ENCODE data around the gene GFI1. TPM values are rescaled to one million over a fixed set of nuclear protein-coding genes. Genes with fewer than 3 reads are reported as not detected.
"Not testable (repeated sequence)": the region's sequence is repeated elsewhere in the genome, so short reads cannot be mapped to it uniquely, and the experiment has no call there.

The GFI1 gene
- polyA plus RNA-seq, 1 of the 3 experiments (the other 2 are of a cell fraction) = 0.18 TPM

- DNase-seq = no peak
These were observed 40.9 kb upstream of the GFI1 start for GRCh38 chr1:92527670-92528069.

GRCh38 chr1:92524944-92525590 lies 38.3 kb upstream of the GFI1 start:
- H3K4me3 ChIP-seq (ENCODE audit: low read depth in 2 of 2, low read length in 1 of 2); H3K79me2 ChIP-seq (ENCODE audit: insufficient read depth); H3K36me3 ChIP-seq (replicated peaks in 1 of 2; ENCODE audit: control insufficient read depth in 1 of 2, insufficient read depth in 2 of 2, low read length in 1 of 2); H3F3A ChIP-seq (replicated peaks; ENCODE audit: insufficient read depth); DNase-seq; H3K27me3 ChIP-seq (ENCODE audit: insufficient read depth); H3K9ac ChIP-seq; POLR2A ChIA-PET; H3K4me2 ChIP-seq; H3K9me2 ChIP-seq; H3K27ac ChIP-seq (ENCODE audit: low read depth in 2 of 2, low read length in 1 of 2); H3K4me1 ChIP-seq (ENCODE audit: control insufficient read depth in 1 of 2, insufficient read depth in 2 of 2, low read depth in 1 of 2, low read length in 1 of 2); H3K9me3 ChIP-seq; H4K20me1 ChIP-seq (ENCODE audit: insufficient read depth); H2AFZ ChIP-seq (ENCODE audit: low read depth): not testable (repeated sequence)
- CTCF ChIA-PET = interaction anchor here (1.4 kb wide), 1 partner anchor 18 kb away, joined by 3 read pairs; no protein-coding TSS in a partner anchor
- WGBS (ENCODE audit: low lambda C conversion rate) = 95% methylated on average over 9 of the region's 9 CpGs

More at GRCh38 chr1:92527670-92528069, 40.9 kb upstream of the GFI1 start:
- H2AFZ ChIP-seq (ENCODE audit: low read depth) = no peak overlapping the region
- no peaks in the 10 kb centered on the region for H4K20me1 ChIP-seq (ENCODE audit: insufficient read depth)
- no peaks in the 10 kb centered on the region for H3K4me1 ChIP-seq (ENCODE audit: control insufficient read depth in 1 of 2, insufficient read depth in 2 of 2, low read depth in 1 of 2, low read length in 1 of 2)
- no peak overlapping the region for H3K4me2 ChIP-seq
- no peak overlapping the region for H3K9ac ChIP-seq
- no peaks in the 10 kb centered on the region for H3K79me2 ChIP-seq (ENCODE audit: insufficient read depth)
- H3K9me2 ChIP-seq = no peaks in the 10 kb centered on the region
- no peaks in the 10 kb centered on the region for H3K9me3 ChIP-seq
- TF ChIP-seq, protein P1, sequence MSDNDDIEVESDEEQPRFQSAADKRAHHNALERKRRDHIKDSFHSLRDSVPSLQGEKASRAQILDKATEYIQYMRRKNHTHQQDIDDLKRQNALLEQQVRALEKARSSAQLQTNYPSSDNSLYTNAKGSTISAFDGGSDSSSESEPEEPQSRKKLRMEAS (IDR thresholded peaks at IDR 0.05; ENCODE audit: low read depth) = no peak
- TF ChIP-seq YY1 (IDR thresholded peaks at IDR 0.05; ENCODE audit: low read depth) (no peak), TCF12 (IDR thresholded peaks at IDR 0.05) (no peak), RCOR1 (IDR thresholded peaks at IDR 0.05; ENCODE audit: low read length) (no peak), FOSL2 (IDR thresholded peaks at IDR 0.05; ENCODE audit: borderline replicate concordance, low read depth) (no peak), ELF1 (IDR thresholded peaks at IDR 0.05) (no peak), MXI1 (IDR thresholded peaks at IDR 0.05; ENCODE audit: low read depth, low read length) (no peak), TAF1 (IDR thresholded peaks at IDR 0.05; ENCODE audit: borderline replicate concordance, low read depth, low read length) (no peak), GABPA (IDR thresholded peaks at IDR 0.05; ENCODE audit: low read depth) (no peak)
- TF ChIP-seq, protein P2, sequence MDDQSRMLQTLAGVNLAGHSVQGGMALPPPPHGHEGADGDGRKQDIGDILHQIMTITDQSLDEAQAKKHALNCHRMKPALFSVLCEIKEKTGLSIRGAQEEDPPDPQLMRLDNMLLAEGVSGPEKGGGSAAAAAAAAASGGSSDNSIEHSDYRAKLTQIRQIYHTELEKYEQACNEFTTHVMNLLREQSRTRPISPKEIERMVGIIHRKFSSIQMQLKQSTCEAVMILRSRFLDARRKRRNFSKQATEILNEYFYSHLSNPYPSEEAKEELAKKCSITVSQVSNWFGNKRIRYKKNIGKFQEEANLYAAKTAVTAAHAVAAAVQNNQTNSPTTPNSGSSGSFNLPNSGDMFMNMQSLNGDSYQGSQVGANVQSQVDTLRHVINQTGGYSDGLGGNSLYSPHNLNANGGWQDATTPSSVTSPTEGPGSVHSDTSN (IDR thresholded peaks at IDR 0.05) = no peak
- TF ChIP-seq, protein P3, sequence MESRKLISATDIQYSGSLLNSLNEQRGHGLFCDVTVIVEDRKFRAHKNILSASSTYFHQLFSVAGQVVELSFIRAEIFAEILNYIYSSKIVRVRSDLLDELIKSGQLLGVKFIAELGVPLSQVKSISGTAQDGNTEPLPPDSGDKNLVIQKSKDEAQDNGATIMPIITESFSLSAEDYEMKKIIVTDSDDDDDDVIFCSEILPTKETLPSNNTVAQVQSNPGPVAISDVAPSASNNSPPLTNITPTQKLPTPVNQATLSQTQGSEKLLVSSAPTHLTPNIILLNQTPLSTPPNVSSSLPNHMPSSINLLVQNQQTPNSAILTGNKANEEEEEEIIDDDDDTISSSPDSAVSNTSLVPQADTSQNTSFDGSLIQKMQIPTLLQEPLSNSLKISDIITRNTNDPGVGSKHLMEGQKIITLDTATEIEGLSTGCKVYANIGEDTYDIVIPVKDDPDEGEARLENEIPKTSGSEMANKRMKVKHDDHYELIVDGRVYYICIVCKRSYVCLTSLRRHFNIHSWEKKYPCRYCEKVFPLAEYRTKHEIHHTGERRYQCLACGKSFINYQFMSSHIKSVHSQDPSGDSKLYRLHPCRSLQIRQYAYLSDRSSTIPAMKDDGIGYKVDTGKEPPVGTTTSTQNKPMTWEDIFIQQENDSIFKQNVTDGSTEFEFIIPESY (IDR thresholded peaks at IDR 0.05; ENCODE audit: borderline replicate concordance, low read depth) = no peak
- no peak overlapping the region for H3K4me3 ChIP-seq (ENCODE audit: low read depth in 2 of 2, low read length in 1 of 2)
- ChIA-PET POLR2A (no interaction called here), CTCF (no interaction called here)
- H3K27me3 ChIP-seq (ENCODE audit: insufficient read depth) = no peaks in the 10 kb centered on the region
- 87% methylated on average over 2 of the region's 2 CpGs for WGBS (ENCODE audit: low lambda C conversion rate)
- no peaks in the 10 kb centered on the region for H3F3A ChIP-seq (replicated peaks; ENCODE audit: insufficient read depth)
- H3K36me3 ChIP-seq (replicated peaks in 1 of 2; ENCODE audit: control insufficient read depth in 1 of 2, insufficient read depth in 2 of 2, low read length in 1 of 2) = no peaks in the 10 kb centered on the region
- no peak overlapping the region for H3K27ac ChIP-seq (ENCODE audit: low read depth in 2 of 2, low read length in 1 of 2)
